Measurements from ENCODE around the gene VSIR. TPM values are rescaled to one million over a fixed set of nuclear protein-coding genes. Genes with fewer than 3 reads are reported as not detected.

Gene VSIR
- total and polyA plus RNA-seq, 10 of the 15 experiments (the other 5 are each of a cell fraction or from before 2014, with no cell fraction given), result 0.19 to 12.5 (median 6.7) TPM

DNA sequence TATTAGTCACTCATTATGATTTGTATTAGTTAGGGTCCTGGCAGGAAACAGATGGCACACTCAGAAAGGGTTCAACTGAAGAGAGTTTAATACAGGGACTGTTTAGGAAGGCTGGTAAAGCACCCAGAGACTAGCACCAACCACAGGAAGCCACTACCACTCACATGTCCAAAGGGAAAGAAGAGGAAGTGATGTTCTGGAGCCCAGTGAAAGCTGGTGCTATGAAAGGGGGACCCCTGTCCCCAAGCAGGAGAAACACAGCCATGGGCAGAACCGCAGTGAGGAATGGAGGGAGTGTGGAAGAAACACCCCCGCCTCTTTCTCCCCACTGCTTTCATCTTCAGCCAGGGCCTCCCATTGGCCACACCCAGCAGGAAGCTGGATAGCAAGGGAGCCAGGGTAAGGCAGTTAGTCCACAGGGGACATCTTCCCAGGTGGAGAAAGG is 3.2 kb upstream of the VSIR start:
- 93% methylated on average over 2 of the region's 2 CpGs for WGBS (ENCODE audit: insufficient coverage, insufficient replicate concordance, low lambda C conversion rate, missing lambda C conversion rate)
- no peak overlapping the region for H2AFZ ChIP-seq (ENCODE audit: control insufficient read depth, low read depth, low read length)
- peaks cover 4% of the 10 kb centered on the region; the same call in 2 of the 3 replicates for H3K9me3 ChIP-seq (replicated peaks; ENCODE audit: control insufficient read depth, insufficient read depth, low read length)
- FAIRE-seq (no peak), ATAC-seq (no peak), DNase-seq (ENCODE audit: low read depth, low spot score) (no peak)
- H3K4me1 ChIP-seq (ENCODE audit: control insufficient read depth, insufficient read depth, low read length), result peaks cover 44% of the 10 kb centered on the region
- ChIA-PET RAD21 (ENCODE audit: unreplicated experiment) (interaction anchor here (0.6 to 1.4 kb wide), 3 partner anchors 43 to 445 kb away, joined by 3 read pairs; no protein-coding TSS in a partner anchor), POLR2A (interaction anchor here (0.9 kb wide), 1 partner anchor 9 kb away, joined by 3 read pairs; no protein-coding TSS in a partner anchor), SMC1A (ENCODE audit: uncharacterized antibody, unreplicated experiment) (interaction anchor here (1.2 to 1.6 kb wide), 4 partner anchors 49 to 80 kb away, joined by 3 to 4 read pairs (median 3); no protein-coding TSS in a partner anchor), CTCF (interaction anchor here (0.9 to 1.2 kb wide), 3 partner anchors 11 to 68 kb away, joined by 3 read pairs; no protein-coding TSS in a partner anchor)
- no peaks in the 10 kb centered on the region for H4K20me1 ChIP-seq (ENCODE audit: control insufficient read depth, insufficient read depth)
- H3K36me3 ChIP-seq (ENCODE audit: control insufficient read depth in 2 of 2, insufficient read depth in 2 of 2, low read length in 1 of 2), result no peaks in the 10 kb centered on the region
- H3K4me3 ChIP-seq, result no peak overlapping the region
- H3K27ac ChIP-seq (ENCODE audit: control insufficient read depth, insufficient read depth), result no peak overlapping the region
- TF ChIP-seq SPI1 (IDR thresholded peaks at IDR 0.05; ENCODE audit: borderline replicate concordance, insufficient read depth, low read depth, low read length) (peak; percentile 50; the same call in 1 of the 2 replicates), RUNX3 (IDR thresholded peaks at IDR 0.05; ENCODE audit: low read length) (0 out of 2 replicates have a peak, but pooled peaks have one; percentile 7), SUPT20H (IDR thresholded peaks at IDR 0.05; ENCODE audit: borderline replicate concordance, control insufficient read depth, low read depth, low read length) (no peak), BACH1 (IDR thresholded peaks at IDR 0.05; ENCODE audit: borderline replicate concordance) (no peak), CREM (IDR thresholded peaks at IDR 0.05; ENCODE audit: low read depth) (no peak), DPF2 (IDR thresholded peaks at IDR 0.05) (no peak), ZBTB40 (IDR thresholded peaks at IDR 0.05; ENCODE audit: borderline replicate concordance) (no peak), NR2C2 (IDR thresholded peaks at IDR 0.05; ENCODE audit: borderline replicate concordance, control insufficient read depth, insufficient read length, low read depth) (no peak)
- H3K27me3 ChIP-seq (replicated peaks in 1 of 2; ENCODE audit: control insufficient read depth in 2 of 2, insufficient read depth in 2 of 2, low read length in 1 of 2), result no peaks in the 10 kb centered on the region
- H3K9ac ChIP-seq (ENCODE audit: control insufficient read depth, insufficient read depth, low read length), result no peak overlapping the region
- in situ Hi-C loops (cut with MboI), result no loop called here
- peak overlapping the region; percentile 2; the same call in 1 of the 2 replicates for H3K4me2 ChIP-seq (ENCODE audit: control insufficient read depth, insufficient read depth)
- H3K79me2 ChIP-seq (ENCODE audit: control insufficient read depth, insufficient read depth, low read length), result peaks cover 8% of the 10 kb centered on the region
- BruUV-seq (replicated peaks), result no TSS peak
- intact Hi-C loops (cut with micrococcal nuclease; ENCODE audit: unreplicated experiment), result no loop called here
